GM18519 (cell line): ENCODE data around the gene CCDC40.

ENCODE experiments used
- ATAC-seq: cut with Tn5 transposase; IDR thresholded peaks from one replicate; pipeline ENCODE4 v1.9.1; 2021; ENCODE audit warnings: mild to moderate bottlenecking, moderate library complexity; ENCODE audit not compliant: unreplicated experiment, low FRiP score

CCDC40 gene

GRCh38 chr17:80018917-80019651, 17.4 kb upstream of the CCDC40 start:
- no peak for ATAC-seq

GRCh38 chr17:80021600-80021999, 14.8 kb upstream of the CCDC40 start:
- no peak for ATAC-seq

- ATAC-seq = no peak
These were observed 12.8 kb upstream of the CCDC40 start for GRCh38 chr17:80023481-80024205.

GRCh38 chr17:80024206-80024972, 12.1 kb upstream of the CCDC40 start:
- no peak for ATAC-seq

- ATAC-seq = no peak
These were observed 11.3 kb upstream of the CCDC40 start for GRCh38 chr17:80025140-80025539.

GRCh38 chr17:80025796-80026195, 10.6 kb upstream of the CCDC40 start:
- no peak for ATAC-seq

GRCh38 chr17:80026359-80027042, 9.9 kb upstream of the CCDC40 start:
- ATAC-seq = no peak

GRCh38 chr17:80027043-80027435, 9.4 kb upstream of the CCDC40 start:
- no peak for ATAC-seq

- no peak for ATAC-seq
These were observed 8.4 kb upstream of the CCDC40 start for GRCh38 chr17:80028030-80028429.

GRCh38 chr17:80029258-80029974, 7.0 kb upstream of the CCDC40 start:
- ATAC-seq = no peak

- ATAC-seq = no peak
These were observed 5.6 kb upstream of the CCDC40 start for GRCh38 chr17:80030730-80031410.

GRCh38 chr17:80031691-80032430, 4.6 kb upstream of the CCDC40 start:
- no peak for ATAC-seq

- no peak for ATAC-seq
These were observed 3.7 kb upstream of the CCDC40 start for GRCh38 chr17:80032614-80033171.

- no peak for ATAC-seq
These were observed 2.6 kb upstream of the CCDC40 start for GRCh38 chr17:80033840-80034239.

- ATAC-seq = no peak
These were observed 1.4 kb upstream of the CCDC40 start for GRCh38 chr17:80034791-80035686.

GRCh38 chr17:80035687-80035936, 830 bp upstream of the CCDC40 start, which contains the start of gene TBC1D16:
Gene TBC1D16, minus strand, starts transcription at chr17:80035872. Its CDS starts 22,325 bp downstream, at chr17:80013547.
- ATAC-seq = no peak

- ATAC-seq = no peak
These were observed 454 bp downstream of the CCDC40 start for GRCh38 chr17:80036715-80037477.
